HG02981 (cell line): ENCODE data around the gene CNGB1.
"Not testable (repeated sequence)": the region's sequence is repeated elsewhere in the genome, so short reads cannot be mapped to it uniquely, and the experiment has no call there.

Source experiments
- ATAC-seq: cut with Tn5 transposase; IDR thresholded peaks from one replicate; pipeline ENCODE4 v1.9.1; 2021; ENCODE audit warnings: mild to moderate bottlenecking, moderate library complexity; ENCODE audit not compliant: unreplicated experiment

The CNGB1 gene

DNA sequence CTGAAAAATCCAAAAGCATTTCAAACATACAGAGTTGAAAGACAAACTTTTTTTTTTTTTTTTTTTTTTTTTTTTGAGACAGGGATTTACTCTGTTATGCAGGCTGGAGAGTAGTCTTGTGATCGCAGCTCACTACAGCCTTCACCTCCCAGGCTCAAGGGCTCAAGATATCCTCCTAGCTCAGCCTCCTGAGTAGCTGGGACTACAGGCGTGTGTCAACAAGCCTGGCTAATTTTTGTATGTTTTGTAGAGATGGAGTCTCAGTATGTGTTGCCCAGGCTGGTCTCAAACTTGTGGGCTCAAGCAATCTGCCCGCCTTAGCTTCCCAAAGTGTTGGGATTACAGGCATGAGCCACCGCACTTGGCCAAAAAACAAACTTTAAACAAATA is 104.4 kb downstream of the CNGB1 start:
- ATAC-seq = no peak

DNA sequence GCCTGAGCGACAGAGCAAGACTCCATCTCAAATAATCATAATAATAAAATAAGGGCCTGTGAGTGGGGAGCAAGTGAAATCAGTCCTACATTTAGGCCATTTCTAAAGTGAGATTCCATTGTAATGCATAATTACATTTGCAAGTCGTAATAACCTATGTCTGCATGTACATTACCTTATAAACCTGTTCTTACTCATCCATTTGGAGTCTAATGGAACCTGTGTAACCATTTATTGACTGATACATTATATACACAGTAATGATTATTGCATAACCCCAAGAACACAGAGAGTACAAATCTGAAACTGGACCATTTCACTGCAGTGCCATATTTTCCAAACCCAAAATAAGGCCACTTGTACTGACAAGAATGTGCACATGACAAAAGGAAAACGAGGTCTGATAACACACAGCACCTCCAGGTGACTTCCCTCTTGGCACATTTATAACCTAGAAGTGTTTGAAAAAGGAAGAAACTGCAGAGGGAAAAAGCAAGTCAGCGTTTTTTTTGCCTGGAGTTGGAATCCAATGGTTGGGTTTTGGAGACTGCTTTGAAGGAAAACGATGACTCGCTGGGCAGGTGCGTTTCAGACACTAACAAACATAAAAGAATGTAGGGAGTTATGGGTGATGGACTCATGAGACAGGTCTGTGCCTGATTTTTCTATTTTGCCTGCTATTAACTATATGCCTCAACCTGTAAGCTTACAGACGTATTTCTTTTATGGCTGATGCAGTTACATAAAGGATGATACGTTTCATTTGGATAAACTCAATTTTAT is 105.0 kb downstream of the CNGB1 start:
- ATAC-seq = no peak

DNA sequence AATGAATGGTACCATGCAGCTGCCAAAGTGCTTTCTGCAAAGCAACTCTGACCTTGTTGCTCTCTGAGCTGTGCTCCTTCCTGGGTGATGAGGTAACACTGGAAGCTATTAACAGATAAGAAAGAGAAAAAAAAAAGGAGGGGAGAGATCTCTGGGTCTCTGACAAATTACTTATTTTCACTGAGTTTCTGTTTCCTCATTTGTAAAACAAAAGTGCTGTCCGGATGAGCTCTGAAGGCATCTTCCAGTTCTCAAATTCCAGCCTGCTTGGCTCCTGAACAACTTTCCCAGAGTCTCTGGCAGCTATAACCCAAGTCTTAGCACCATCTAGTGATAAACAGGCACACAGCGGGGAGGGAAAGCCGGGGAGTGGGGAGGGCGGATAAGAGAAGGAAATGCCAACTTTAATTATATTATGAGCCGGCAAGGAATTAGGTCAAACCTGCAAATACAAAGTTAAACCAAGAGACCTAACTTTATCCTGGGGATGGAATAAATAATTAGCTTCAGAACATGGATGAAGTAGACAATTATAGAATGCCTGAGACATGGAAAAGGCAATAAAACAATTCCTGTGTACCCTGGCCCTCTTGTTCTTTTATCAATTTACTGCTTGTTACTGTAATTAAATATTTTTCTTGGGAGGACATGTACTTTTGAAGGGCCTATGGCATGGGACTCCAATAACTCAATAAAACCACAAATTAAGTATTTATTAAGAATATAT is 107.3 kb downstream of the CNGB1 start:
- no peak for ATAC-seq

DNA sequence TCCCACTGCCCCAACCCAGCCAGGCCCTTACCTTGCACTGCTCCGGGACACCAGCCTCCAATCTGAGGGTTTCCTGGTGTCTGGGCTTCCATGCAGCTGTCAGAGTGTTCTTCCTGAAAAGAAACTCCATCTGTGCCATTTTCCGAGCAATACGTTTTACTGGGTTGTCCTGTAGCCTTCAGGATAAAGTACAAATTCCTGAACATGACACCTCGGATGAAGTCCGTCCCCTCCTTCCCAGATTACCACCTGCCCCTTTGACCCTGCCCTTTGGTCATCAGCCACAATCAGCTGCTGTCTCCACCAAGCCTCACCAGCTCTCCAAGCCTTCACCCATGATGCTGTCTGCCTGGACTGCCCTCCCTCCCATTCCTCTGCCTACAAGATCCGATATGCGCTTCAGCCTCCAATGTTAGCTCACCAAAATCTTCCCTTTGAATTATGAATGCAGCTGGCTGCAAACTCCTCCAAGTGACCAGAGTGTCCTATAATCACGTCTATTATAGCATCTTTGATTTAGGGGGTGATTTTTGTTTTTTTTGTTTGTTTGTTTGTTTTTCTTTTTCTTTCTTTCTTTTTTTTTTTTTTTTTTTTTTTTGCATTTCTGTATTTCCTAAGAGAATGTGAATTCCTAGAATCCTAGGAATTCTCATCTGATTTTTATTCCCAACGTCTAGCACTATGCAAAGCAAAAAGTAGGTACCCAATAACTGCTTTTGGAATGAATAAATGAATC is 108.1 kb downstream of the CNGB1 start:
- no peak for ATAC-seq

DNA sequence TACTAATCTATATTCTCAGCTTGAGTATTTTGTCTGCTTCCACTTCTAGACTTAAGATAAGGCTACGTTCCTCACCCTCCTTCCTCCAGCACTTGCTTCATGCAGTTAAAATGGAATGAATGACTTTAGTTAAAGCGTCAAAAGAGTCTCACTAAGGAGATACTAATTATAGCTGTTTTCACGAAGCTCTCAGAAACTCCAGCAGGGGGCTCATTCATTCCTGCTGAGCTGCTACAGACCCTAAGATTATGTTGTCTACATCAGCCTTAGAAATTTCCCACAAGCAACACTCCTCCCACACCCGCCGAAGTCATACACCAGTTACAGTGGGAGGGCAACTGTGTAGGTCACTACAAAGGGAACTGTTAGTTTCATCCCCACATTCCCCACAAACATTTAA is 111.6 kb downstream of the CNGB1 start:
- ATAC-seq = no peak

DNA sequence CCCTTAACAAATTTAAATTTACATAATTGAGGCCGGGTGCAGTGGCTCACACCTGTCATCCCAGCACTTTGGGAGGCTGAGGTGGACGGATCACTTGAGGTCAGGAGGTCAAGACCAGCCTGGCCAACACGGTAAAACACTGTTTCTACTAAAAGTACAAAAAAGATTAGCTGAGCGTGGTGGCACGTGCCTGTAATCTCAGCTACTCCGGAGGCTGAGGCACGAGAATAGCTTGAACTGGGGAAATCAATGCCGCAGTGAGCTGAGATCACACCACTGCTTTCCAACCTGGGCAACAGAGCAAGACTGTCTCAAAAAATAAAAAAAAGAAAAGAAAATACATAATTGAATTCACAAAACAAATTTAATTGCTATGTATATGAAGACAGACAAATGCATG is 112.3 kb downstream of the CNGB1 start:
- no peak for ATAC-seq

GRCh38 chr16:57857991-57858390 is 112.9 kb downstream of the CNGB1 start:
- not testable (repeated sequence) for ATAC-seq

- ATAC-seq = no peak
Measured at GRCh38 chr16:57855188-57855587, 115.7 kb downstream of the CNGB1 start.

GRCh38 chr16:57852189-57852588 is 118.7 kb downstream of the CNGB1 start:
- ATAC-seq = no peak

GRCh38 chr16:57848181-57848580 is 122.7 kb downstream of the CNGB1 start:
- no peak for ATAC-seq

- ATAC-seq = not testable (repeated sequence)
Measured at GRCh38 chr16:57846931-57847330, 124.0 kb downstream of the CNGB1 start.

DNA sequence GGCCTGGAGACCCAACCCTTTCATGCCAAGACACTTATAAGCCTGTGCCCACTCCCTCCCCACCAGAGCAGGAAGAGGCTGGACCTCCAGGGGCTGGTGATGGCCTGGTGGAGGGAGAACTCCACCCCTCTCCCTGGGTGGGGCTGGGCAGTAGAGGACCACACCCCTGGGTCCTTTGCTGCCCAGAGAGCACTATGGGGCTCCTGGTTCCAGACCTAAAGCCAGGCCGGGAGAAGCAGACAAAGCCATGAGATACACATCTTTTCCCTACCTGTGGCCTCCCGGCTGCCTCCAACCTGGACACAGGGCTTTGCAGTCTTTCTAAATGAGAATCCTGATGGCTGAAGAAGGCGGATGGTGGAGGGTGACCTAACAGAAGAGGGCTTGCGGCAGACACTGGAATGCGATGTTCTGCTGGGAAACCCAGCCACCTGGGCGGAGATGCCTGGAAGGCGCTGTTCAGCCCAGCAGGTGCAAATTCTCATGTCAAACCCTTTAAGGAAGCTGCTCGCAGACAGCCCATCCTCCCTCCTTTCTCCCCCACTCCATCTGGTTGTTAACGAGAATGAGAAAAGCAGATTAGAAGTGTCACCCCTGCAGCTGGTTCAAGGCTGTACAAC is 124.7 kb downstream of the CNGB1 start:
- ATAC-seq = no peak

DNA sequence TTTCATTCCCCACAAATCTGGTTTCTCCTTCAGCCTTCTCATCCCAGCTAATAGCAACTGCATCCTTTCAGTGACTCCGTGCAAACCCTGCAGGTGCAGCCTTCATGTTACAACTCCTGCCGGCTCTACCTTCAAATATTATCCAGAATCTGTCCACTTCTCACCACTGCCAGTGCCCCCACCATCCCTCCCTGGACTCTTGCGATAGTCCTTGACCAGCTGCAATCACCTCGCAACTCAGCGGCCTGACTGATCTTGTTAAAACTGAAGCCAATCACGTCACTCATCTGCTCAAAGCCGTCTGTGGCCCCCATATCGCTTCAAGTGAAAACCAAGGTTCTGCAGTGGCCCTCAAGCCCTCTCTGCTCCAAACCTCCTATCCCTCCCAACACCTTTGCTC is 125.8 kb downstream of the CNGB1 start:
- ATAC-seq = no peak

DNA sequence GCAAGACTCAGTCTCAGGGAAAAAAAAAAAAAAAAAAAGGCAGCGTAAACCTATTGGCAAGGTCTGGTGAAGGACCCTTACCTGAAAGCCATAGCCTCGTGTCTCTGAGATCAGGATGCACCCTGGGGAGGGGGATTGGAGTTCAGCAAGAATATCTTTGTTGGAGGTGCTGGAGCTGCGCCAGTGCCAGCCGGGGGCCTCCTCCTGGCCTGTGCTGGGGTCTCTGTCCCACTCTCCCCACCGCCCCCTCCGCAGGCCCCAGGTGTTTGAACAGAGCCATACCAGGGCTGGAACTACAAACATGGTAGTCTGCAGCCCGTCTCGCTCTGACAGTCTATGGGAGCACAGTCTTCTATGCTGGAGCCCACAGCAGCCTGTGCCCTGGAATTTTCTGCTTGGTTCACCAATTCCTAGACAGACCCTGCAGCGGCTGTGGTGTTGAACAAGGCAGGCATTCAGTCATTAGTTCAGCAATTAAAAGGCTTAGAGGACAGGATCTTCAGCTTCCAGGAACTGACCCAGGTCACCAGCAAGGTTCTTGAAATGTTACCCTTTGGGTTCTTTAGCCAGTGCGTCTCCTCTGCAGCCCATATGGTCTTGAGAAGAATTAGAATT is 126.4 kb downstream of the CNGB1 start:
- no peak for ATAC-seq

GRCh38 chr16:57843400-57843799 is 127.5 kb downstream of the CNGB1 start:
- ATAC-seq = no peak

DNA sequence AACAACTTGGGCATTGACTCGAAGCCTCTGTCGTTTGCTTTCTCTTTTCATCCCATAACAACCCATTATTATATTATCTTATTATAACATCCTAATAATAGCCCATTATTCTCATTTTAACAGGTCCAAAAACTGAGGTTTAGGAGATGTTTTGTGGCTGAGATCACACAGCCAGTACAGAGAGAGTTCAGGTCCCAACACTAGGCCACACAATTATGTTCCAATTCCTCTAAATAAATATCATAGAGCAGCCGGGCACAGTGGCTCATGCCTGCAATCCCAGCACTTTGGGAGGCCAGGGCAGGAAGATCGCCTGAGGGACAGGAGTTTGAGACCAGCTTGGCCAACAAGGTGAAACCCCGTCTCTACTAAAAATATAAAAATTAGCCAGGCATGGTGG is 128.3 kb downstream of the CNGB1 start:
- no peak for ATAC-seq

DNA sequence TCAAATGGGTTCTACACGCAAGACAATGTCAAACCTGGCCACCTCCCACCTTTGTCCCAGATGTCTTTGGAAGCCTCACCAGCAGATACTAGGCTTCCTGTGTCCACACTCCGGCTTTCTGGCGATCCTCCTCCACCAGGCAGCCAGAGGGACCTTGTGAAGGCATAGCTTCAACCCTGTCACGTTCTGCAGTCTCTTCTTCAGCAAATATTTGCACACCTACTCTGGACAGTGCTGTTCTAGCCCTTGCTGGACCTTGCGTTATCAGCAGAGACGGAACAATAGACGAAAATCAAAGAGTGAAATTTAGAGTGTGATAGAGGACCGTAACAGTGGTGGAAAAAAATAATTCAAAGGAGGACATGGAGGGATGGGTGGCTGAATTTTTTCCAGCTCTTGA is 130.1 kb downstream of the CNGB1 start:
- no peak for ATAC-seq

DNA sequence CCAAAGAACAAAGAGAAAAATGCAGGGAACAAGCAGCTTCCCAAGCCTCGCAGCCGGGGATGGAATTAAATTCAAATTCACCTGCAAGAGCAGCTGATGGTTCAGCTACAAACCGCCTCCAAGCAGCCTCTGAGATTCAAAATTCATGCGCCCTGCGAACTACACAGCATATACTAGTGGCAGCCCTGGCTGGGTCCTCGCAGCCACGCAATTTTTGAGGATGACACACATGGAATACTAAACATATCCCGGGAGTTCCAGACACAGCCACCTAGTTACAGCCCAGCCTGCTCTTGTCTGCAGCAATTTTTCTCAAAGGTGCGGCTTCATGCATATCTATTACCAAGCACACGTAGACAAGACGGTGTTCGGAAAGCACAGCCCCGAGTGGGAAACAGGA is 132.8 kb downstream of the CNGB1 start:
- no peak for ATAC-seq

DNA sequence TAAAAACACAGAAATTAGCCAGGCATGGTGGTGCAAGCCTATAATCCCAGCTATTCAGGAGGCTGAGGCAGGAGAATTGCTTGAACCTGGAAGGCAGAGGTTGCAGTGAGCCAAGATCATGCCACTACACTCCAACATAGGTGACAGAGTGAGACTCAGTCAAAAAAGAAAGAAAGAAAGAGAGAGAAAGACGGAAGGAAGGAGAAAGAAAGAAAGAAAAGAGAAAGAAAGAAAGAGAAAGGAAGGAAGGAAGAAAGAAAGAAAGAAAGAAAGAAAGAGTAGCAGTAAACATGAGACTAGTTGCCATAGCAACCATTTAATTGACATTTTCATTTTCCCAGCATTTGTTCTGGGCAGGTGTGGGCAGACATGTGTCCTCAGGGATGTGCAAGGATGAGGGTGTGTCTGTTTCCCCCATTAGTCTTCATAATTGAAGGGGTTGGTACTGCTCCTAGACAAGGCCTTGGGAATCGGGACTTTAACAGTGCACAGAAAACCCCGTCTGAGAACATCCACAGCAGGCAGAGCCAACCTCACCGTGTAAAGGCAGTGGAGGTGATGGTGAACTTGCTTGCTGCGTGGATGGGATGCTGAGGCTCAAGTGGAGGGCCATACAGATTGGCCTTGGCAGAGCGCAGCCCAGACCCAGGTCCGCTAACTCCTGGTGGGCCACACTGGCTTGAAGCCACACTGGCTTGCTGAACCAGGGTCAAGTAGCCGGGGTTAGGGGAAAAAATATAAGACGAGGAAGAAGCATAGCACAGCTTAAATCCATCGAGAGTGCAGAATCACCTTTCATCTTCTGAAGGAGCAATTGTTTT is 133.4 kb downstream of the CNGB1 start:
- no peak for ATAC-seq

- ATAC-seq = not testable (repeated sequence)
Measured at GRCh38 chr16:57835439-57835838, 135.5 kb downstream of the CNGB1 start.
